HL-60 (cell line): Measurements from ENCODE around the gene SORCS2.

Experiments
- DNase-seq, 2 experiments: peaks; one replicate each; pipeline ENCODE4 v3.0.0-alpha.2; 2010 to 2020; ENCODE audit warnings: low read depth in 1 of 2, low spot score in 1 of 2
- H3K27ac ChIP-seq: fragments of 250-450 bp; sonication (Bioruptor Pico); replicated peaks from 2 replicates; pipeline ENCODE4 v1.5.1; 2020; ENCODE audit warnings: mild to moderate bottlenecking, moderate library complexity
- H3K27me3 ChIP-seq: fragments of 250-450 bp; sonication (Bioruptor Pico); 2 replicates; pipeline ENCODE4 v1.5.1; 2021; ENCODE audit warnings: mild to moderate bottlenecking, moderate library complexity; ENCODE audit not compliant: insufficient read depth, poor library complexity, severe bottlenecking
- H3K4me3 ChIP-seq: replicated peaks from 2 replicates; pipeline ENCODE4 v1.5.1; 2011; ENCODE audit warnings: mild to moderate bottlenecking, control low read depth, low read length; ENCODE audit not compliant: insufficient read depth
- CTCF ChIP-seq: IDR thresholded peaks from one replicate; pipeline ENCODE4 v1.5.1; 2011; ENCODE audit warnings: low read length, control low read depth, inconsistent platforms; ENCODE audit not compliant: insufficient read depth
- GABPA ChIP-seq: IDR thresholded peaks from 2 replicates; pipeline ENCODE4 v1.6.1; 2012; ENCODE audit warnings: low read depth
- POLR2AphosphoS5 ChIP-seq: IDR thresholded peaks from 2 replicates; pipeline ENCODE4 v1.6.1; 2012; ENCODE audit warnings: low read depth
- REST ChIP-seq: IDR thresholded peaks from 2 replicates; pipeline ENCODE4 v1.6.1; 2012; ENCODE audit warnings: low read depth; ENCODE audit not compliant: insufficient replicate concordance
- SPI1 ChIP-seq: IDR thresholded peaks from 2 replicates; pipeline ENCODE4 v1.6.1; 2012; ENCODE audit warnings: low read depth, mild to moderate bottlenecking, borderline replicate concordance

Gene SORCS2

GRCh38 chr4:7322166-7322991 is 130.0 kb downstream of the SORCS2 start:
- Histone ChIP-seq H3K4me3 (no peak overlapping the region), H3K27me3 (no peaks in the 10 kb centered on the region), H3K27ac (no peak overlapping the region)
- TF ChIP-seq GABPA (no peak), POLR2AphosphoS5 (no peak), CTCF (no peak), SPI1 (no peak)
- DNase-seq: no peak

GRCh38 chr4:7323461-7323871 is 131.1 kb downstream of the SORCS2 start:
- DNase-seq: no peak
- no peaks in the 10 kb centered on the region for H3K27me3 ChIP-seq
- H3K4me3 ChIP-seq: no peak overlapping the region
- TF ChIP-seq REST: no peak
- TF ChIP-seq SPI1: no peak
- no peak for TF ChIP-seq CTCF
- TF ChIP-seq GABPA: no peak
- TF ChIP-seq POLR2AphosphoS5: no peak
- no peak overlapping the region for H3K27ac ChIP-seq

GRCh38 chr4:7323872-7324650 is 131.7 kb downstream of the SORCS2 start:
- TF ChIP-seq CTCF (no peak), GABPA (no peak), POLR2AphosphoS5 (no peak), REST (no peak), SPI1 (no peak)
- Histone ChIP-seq H3K27ac (no peak overlapping the region), H3K4me3 (no peak overlapping the region), H3K27me3 (no peaks in the 10 kb centered on the region)
- DNase-seq: no peak
